HG02588 (cell line): ENCODE data around the gene MARCHF7.

Experiments used
- ATAC-seq: cut with Tn5 transposase; IDR thresholded peaks from one replicate; pipeline ENCODE4 v1.9.1; 2021; ENCODE audit warnings: mild to moderate bottlenecking, moderate library complexity; ENCODE audit not compliant: unreplicated experiment

The MARCHF7 gene

GRCh38 chr2:159760326-159760725 is 48.0 kb downstream of the MARCHF7 start:
- ATAC-seq = no peak

- ATAC-seq = no peak
Measured at GRCh38 chr2:159762075-159762474, 49.8 kb downstream of the MARCHF7 start.
